HG02981 (cell line): ENCODE results near the gene RAB8B.
A peak's percentile ranks its signal among the peaks of the same experiment; 100 is the strongest.

Experiments used
- ATAC-seq: cut with Tn5 transposase; IDR thresholded peaks from one replicate; pipeline ENCODE4 v1.9.1; 2021; ENCODE audit warnings: mild to moderate bottlenecking, moderate library complexity; ENCODE audit not compliant: unreplicated experiment

RAB8B gene

GRCh38 chr15:63260791-63261190, 71.4 kb downstream of the RAB8B start:
- no peak for ATAC-seq

GRCh38 chr15:63261311-63261710, 71.9 kb downstream of the RAB8B start:
- no peak for ATAC-seq

- ATAC-seq = no peak
These were observed 74.1 kb downstream of the RAB8B start for GRCh38 chr15:63263519-63263918.

GRCh38 chr15:63264688-63265293, 75.4 kb downstream of the RAB8B start:
- no peak for ATAC-seq

- no peak for ATAC-seq
These were observed 85.0 kb downstream of the RAB8B start for GRCh38 chr15:63274427-63274826.

- ATAC-seq = peak; percentile 7
These were observed 87.1 kb downstream of the RAB8B start for GRCh38 chr15:63276342-63277037.

- ATAC-seq = peak; percentile 59
These were observed 87.9 kb downstream of the RAB8B start, which contains the start of gene APH1B for GRCh38 chr15:63277038-63277892. TSS of gene APH1B (plus strand) at chr15:63277605. CDS start at chr15:63277624, 19 bp downstream.

- ATAC-seq = no peak
These were observed 88.6 kb downstream of the RAB8B start for GRCh38 chr15:63277893-63278456.

- no peak for ATAC-seq
These were observed 93.7 kb downstream of the RAB8B start for GRCh38 chr15:63283126-63283525.

GRCh38 chr15:63284335-63284734, 94.9 kb downstream of the RAB8B start:
- ATAC-seq = no peak

- no peak for ATAC-seq
These were observed 97.7 kb downstream of the RAB8B start for GRCh38 chr15:63287109-63287508.

- no peak for ATAC-seq
These were observed 98.9 kb downstream of the RAB8B start for GRCh38 chr15:63288342-63288741.

- no peak for ATAC-seq
These were observed 99.5 kb downstream of the RAB8B start for GRCh38 chr15:63288778-63289378.

- no peak for ATAC-seq
These were observed 102.1 kb downstream of the RAB8B start for GRCh38 chr15:63291507-63291906.

GRCh38 chr15:63292241-63292640, 102.8 kb downstream of the RAB8B start:
- no peak for ATAC-seq

- no peak for ATAC-seq
These were observed 103.4 kb downstream of the RAB8B start for GRCh38 chr15:63292771-63293170.

GRCh38 chr15:63294359-63294758, 105.0 kb downstream of the RAB8B start:
- ATAC-seq = no peak

- no peak for ATAC-seq
These were observed 105.9 kb downstream of the RAB8B start for GRCh38 chr15:63295341-63295740.

- no peak for ATAC-seq
These were observed 106.8 kb downstream of the RAB8B start for GRCh38 chr15:63296195-63296594.

GRCh38 chr15:63299943-63300575, 110.7 kb downstream of the RAB8B start:
- no peak for ATAC-seq
